KMS-11 (cell line): Measurements from ENCODE around the gene ITPKB.

ENCODE experiments used
- H2AFZ ChIP-seq: fragments of 200-600 bp; sonication (generic); 2 replicates; pipeline ENCODE4 v1.6.1; 2016; ENCODE audit warnings: antibody characterized with exemption, mixed run types, low read depth
- H3K27ac ChIP-seq: fragments of 200-600 bp; sonication (generic); 2 replicates; pipeline ENCODE4 v1.6.1; 2016; ENCODE audit warnings: mild to moderate bottlenecking, mixed run types
- H3K27me3 ChIP-seq: fragments of 200-600 bp; sonication (generic); 2 replicates; pipeline ENCODE4 v1.6.1; 2017; ENCODE audit warnings: mild to moderate bottlenecking, low read depth, mixed run types, moderate library complexity; ENCODE audit not compliant: insufficient read depth
- H3K36me3 ChIP-seq: fragments of 200-600 bp; sonication (generic); 2 replicates; pipeline ENCODE4 v1.6.1; 2017; ENCODE audit warnings: mild to moderate bottlenecking, mixed run types; ENCODE audit not compliant: insufficient read depth
- H3K4me1 ChIP-seq: fragments of 200-600 bp; sonication (generic); 2 replicates; pipeline ENCODE4 v1.6.1; 2016; ENCODE audit warnings: mild to moderate bottlenecking, low read depth, mixed run types; ENCODE audit not compliant: poor library complexity, severe bottlenecking
- H3K4me2 ChIP-seq: fragments of 200-600 bp; sonication (generic); 2 replicates; pipeline ENCODE4 v1.7.0; 2016; ENCODE audit warnings: mild to moderate bottlenecking, mixed run types
- H3K4me3 ChIP-seq: fragments of 200-600 bp; sonication (generic); IDR thresholded peaks from 2 replicates; pipeline ENCODE4 v1.6.1; 2017; ENCODE audit warnings: low read depth, low read length, mixed read lengths; ENCODE audit not compliant: insufficient read depth
- H3K79me2 ChIP-seq: fragments of 200-600 bp; sonication (generic); 2 replicates; pipeline ENCODE4 v1.6.1; 2016; ENCODE audit warnings: low read depth, mixed run types; ENCODE audit not compliant: insufficient read depth
- H3K9ac ChIP-seq: fragments of 200-600 bp; sonication (generic); 2 replicates; pipeline ENCODE4 v1.6.1; 2016; ENCODE audit warnings: mild to moderate bottlenecking, mixed run types
- H4K20me1 ChIP-seq: fragments of 200-600 bp; sonication (generic); 2 replicates; pipeline ENCODE4 v1.6.1; 2016; ENCODE audit warnings: mild to moderate bottlenecking, mixed run types; ENCODE audit not compliant: insufficient read depth
- CTCF ChIP-seq: fragments of 200-600 bp; sonication (generic); conservative IDR thresholded peaks from 2 replicates; pipeline ENCODE4 v1.6.1; 2017; ENCODE audit warnings: low read depth, mild to moderate bottlenecking, antibody characterized with exemption, low read length, moderate library complexity, mixed read lengths

Gene ITPKB

GRCh38 chr1:226700861-226701260 lies 38.2 kb downstream of the ITPKB start:
- H3K27ac ChIP-seq = no peak overlapping the region
- no peak overlapping the region for H3K4me2 ChIP-seq
- H3K9ac ChIP-seq = no peak overlapping the region
- H3K4me3 ChIP-seq = no peak overlapping the region
- peaks cover 6% of the 10 kb centered on the region; the same call in 1 of the 2 replicates for H3K79me2 ChIP-seq
- no peaks in the 10 kb centered on the region for H3K27me3 ChIP-seq
- TF ChIP-seq CTCF = no peak
- no peak overlapping the region for H2AFZ ChIP-seq
- H3K36me3 ChIP-seq = no peaks in the 10 kb centered on the region
- H3K4me1 ChIP-seq = peaks cover 12% of the 10 kb centered on the region
- no peaks in the 10 kb centered on the region for H4K20me1 ChIP-seq

- Histone ChIP-seq H3K4me2 (no peak overlapping the region), H3K36me3 (no peaks in the 10 kb centered on the region), H3K4me1 (peaks cover 12% of the 10 kb centered on the region), H3K4me3 (no peak overlapping the region), H4K20me1 (no peaks in the 10 kb centered on the region), H3K9ac (no peak overlapping the region), H3K79me2 (peaks cover 6% of the 10 kb centered on the region; the same call in 1 of the 2 replicates), H3K27me3 (no peaks in the 10 kb centered on the region), H2AFZ (no peak overlapping the region), H3K27ac (no peak overlapping the region)
- no peak for TF ChIP-seq CTCF
Measured at GRCh38 chr1:226699166-226699565, 39.9 kb downstream of the ITPKB start.

- TF ChIP-seq CTCF = no peak
- no peaks in the 10 kb centered on the region for H3K36me3 ChIP-seq
- H3K27me3 ChIP-seq = no peaks in the 10 kb centered on the region
- peaks cover 8% of the 10 kb centered on the region for H3K4me1 ChIP-seq
- no peaks in the 10 kb centered on the region for H4K20me1 ChIP-seq
- no peak overlapping the region for H3K27ac ChIP-seq
- H3K4me2 ChIP-seq = no peak overlapping the region
- peaks cover 6% of the 10 kb centered on the region; the same call in 1 of the 2 replicates for H3K79me2 ChIP-seq
- no peak overlapping the region for H2AFZ ChIP-seq
- no peak overlapping the region for H3K9ac ChIP-seq
- no peak overlapping the region for H3K4me3 ChIP-seq
Measured at GRCh38 chr1:226698659-226699058, 40.4 kb downstream of the ITPKB start.

- Histone ChIP-seq H3K79me2 (peaks cover 6% of the 10 kb centered on the region; the same call in 1 of the 2 replicates), H3K27ac (no peak overlapping the region), H3K27me3 (no peaks in the 10 kb centered on the region), H3K36me3 (no peaks in the 10 kb centered on the region), H2AFZ (no peak overlapping the region), H3K9ac (no peak overlapping the region), H3K4me1 (peaks cover 8% of the 10 kb centered on the region), H3K4me3 (no peak overlapping the region), H3K4me2 (no peak overlapping the region), H4K20me1 (no peaks in the 10 kb centered on the region)
- TF ChIP-seq CTCF = no peak
Measured at GRCh38 chr1:226697929-226698544, 41.0 kb downstream of the ITPKB start.
